Activated naive CD8-positive, alpha-beta T cell treated with anti-CD3 and anti-CD28 coated beads, Interleukin-2, amount 50 U/mL, for 16 hours (primary cell): ENCODE results near the gene BCAR3.
"Not testable (repeated sequence)": the region's sequence is repeated elsewhere in the genome, so short reads cannot be mapped to it uniquely, and the experiment has no call there.

Experiments used
- DNase-seq: peaks from one replicate; pipeline ENCODE4 v3.0.0-alpha.2; 2020; ENCODE audit warnings: low read depth, low spot score

The BCAR3 gene

GRCh38 chr1:93597709-93598108 lies 83.9 kb downstream of the BCAR3 start:
- no peak for DNase-seq

GRCh38 chr1:93596329-93597089 lies 85.1 kb downstream of the BCAR3 start:
- no peak for DNase-seq

GRCh38 chr1:93595743-93596142 lies 85.9 kb downstream of the BCAR3 start:
- DNase-seq = no peak

DNA sequence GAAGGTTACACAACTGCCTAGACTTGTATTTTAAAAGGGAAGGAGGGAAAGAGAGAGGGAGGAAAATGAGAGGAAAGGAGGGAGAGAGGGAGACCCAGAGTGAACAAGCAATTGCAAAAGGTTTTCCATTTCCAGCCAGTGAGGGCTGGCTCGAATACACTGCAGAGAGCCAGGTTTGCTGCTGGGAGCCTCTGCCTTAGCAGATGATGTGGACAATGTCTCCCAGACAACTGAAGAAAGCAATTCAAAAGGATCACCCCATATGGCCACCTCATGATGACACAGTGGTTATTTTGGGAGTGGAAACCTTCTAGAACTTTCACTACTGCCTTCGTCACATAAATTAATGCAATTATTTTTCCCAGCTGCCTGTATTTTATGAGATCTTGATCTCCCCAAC lies 86.4 kb downstream of the BCAR3 start:
- DNase-seq = no peak

DNA sequence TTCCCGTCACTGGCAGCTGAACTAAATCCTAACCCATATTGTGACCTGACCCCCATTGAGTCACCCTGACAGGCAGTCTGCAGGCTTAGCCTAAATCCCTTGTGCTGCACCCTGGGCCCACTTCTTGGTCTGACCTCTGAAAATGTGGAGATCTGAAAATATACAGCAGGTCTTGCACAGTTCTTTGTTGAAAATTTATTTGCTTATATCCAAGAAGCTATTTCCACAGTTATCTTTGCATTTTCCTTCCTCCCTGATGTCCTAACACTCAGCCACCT lies 87.1 kb downstream of the BCAR3 start:
- DNase-seq = no peak

DNA sequence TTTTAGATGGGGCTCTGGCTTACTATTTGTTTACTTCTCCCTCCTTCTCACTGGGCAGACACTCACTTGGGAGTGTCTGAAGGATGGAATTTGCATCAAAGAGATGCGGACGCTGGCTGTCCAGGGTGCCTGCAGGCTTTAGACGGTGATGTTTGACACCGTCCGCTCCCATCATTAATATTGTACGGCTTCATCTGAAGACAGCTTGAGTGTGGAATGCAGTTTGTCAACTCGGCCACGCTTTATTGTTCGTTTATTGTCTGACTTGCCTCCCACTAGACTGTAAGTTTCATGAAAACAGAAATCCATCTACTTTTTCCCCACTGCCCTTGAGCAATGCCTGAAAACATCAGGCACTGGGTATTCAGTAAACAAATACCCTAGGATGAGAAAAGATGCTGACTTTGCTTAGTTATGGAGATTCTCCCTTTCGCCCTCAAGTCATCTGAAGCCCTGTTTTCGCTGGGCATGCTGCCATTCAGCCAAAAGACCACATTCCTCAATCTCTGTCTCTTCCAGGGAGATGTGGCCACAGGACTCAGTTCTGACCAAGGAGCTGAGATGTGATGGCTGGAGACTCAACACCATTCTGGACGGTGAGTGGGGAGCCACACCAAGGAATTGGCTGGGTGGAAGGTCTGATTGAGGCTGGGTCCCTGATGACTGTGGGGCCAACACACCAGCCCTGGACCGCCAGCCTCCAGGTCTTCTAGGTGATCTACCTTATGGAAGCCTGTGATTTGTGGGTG lies 87.6 kb downstream of the BCAR3 start:
- no peak for DNase-seq

- DNase-seq = no peak
Measured at GRCh38 chr1:93592551-93592949, 89.1 kb downstream of the BCAR3 start.

DNA sequence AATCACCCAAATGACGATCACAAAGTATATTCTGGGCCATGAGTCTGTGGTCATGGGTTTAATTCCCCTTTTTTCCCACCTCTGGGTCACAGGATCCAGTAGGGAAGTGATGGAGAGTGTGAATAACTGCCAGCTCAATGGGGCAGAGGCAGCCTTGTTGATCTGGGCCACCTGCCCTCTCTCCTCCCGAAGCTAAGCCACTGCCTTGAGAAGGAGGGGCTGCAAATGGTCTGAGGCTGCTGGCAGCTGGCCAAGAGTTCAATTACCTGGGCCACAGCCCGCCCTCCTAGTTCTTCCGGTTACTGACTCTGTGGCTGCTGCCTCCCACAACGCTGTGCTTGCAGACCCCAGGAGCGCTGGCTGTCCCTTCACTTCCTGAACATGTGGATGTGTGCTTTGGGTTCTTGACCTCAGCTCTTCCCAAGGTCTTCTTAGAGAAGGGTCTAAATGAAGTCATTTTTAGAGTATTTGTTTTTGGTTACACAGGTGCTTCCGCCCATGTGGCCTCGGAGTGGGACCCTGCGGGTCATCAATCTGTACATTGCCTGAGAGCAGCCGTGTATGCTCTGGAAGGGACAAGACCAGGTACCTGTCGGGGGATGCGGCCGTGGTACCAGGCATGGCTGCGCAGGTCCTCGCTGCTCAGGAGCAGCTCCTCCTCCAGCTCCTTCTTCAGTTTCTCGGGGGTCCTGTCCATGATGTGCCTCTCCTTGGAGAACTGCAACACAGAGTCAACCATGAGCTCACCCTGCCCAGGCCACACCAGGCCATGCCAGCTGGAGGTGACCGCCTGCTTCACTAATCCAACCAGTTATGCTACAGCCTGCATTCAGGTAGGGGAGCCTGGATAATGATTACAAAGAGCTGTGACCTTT lies 89.7 kb downstream of the BCAR3 start:
- DNase-seq = no peak

DNA sequence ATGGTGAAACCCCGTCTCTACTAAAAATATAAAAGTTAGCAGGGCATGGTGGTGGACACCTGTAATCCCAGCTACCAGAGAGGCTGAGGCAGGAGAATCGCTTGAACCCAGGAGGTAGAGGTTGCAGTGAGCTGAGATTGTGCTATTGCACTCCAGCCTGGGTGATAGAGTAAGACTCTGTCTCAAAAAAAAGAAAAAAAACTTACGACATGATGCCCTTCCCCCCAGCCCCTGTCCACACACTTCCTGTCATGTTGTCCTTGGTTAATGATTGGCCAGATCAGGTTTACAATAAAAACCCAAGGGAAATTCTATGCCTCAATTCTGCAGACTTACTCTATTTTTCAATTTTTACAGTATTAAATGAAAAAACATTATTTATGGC lies 90.4 kb downstream of the BCAR3 start:
- not testable (repeated sequence) for DNase-seq

GRCh38 chr1:93588955-93589354 lies 92.7 kb downstream of the BCAR3 start:
- no peak for DNase-seq

DNA sequence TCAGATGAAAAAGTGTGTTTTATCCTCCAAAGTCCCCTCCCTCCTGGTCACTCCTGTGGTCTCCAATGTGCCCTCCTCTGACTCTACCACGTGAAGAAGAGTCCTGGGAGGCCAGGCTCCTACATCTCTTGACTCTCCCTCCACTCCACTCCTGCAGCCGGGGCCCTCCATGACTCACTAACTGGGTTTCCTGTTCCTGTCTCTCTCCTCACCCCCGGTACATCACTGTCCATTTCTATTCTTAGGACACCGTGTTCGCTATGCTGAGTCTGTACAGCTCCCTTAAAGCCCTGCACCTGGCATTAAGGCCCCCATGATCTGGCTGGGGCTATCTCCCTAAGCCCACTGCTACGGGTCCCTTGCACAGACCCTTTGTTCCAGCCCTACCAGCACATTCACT lies 93.4 kb downstream of the BCAR3 start:
- no peak for DNase-seq

DNA sequence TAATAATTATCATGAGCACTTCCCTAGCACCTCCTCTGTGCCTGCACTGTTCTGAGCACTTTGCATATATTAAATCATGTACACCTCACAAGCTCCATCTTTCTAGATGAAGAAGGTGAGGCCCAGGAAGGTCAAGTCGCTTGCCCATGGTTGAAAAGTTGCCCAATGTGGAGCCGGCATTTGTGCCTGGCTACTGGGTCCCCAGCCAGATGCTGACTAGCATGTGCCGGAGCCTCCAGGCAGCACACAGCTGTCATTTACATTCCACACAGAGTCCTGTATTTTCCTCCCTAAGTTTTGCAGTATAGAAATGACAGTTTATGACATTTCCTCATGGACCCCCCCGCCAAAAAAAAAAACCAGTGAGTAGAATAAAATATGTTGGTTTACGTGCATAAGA lies 94.3 kb downstream of the BCAR3 start:
- DNase-seq = no peak

- DNase-seq = no peak
Measured at GRCh38 chr1:93585059-93585966, 96.3 kb downstream of the BCAR3 start.

- DNase-seq = no peak
Measured at GRCh38 chr1:93584261-93585003, 97.2 kb downstream of the BCAR3 start.

DNA sequence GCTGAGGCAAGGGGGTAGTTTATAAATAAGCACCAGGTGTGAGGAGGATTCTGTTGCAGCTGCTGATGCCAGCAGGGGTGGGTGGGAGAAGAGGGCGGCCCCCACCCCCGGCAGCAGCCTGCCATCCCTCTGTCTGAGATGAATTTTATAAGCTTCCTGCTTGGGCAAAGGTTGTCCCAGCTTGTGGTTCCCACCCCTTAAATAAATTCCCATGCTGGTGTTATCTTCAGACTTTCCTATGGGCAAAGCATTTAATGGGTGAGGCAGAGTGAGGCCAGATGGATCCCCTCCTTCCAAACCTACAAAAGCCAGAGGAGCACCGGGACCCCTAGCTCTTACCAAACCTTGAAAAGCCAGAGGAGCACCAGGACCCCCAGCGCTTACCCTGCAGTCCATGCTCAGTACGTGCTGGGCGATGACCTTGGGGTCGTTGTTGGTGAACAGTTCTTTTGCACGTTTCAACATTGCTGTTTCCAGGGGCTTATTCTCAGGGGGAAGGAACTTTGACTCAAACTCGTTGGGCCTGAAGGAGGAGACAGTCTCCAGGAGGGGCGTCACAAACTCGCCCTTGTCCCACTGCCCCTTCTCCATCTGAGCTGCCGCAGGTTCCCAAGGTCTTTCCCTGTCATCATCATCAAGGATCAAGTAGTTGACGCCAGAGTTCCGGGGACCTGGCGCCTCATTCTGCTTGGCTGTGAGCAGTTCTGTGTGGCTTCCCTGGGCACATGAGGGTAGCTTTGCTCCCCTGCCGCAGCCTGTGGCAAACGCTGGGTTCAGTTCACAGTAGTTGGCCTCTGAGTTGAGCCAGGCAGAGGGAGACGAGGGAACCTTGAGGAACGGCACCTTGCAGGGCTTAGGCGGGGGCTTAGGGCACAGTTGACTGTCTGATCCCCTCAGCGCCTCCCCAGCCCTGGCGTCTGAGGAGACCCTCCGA lies 99.5 kb downstream of the BCAR3 start:
- DNase-seq = no peak

- DNase-seq = no peak
Measured at GRCh38 chr1:93579891-93580290, 101.7 kb downstream of the BCAR3 start.

DNA sequence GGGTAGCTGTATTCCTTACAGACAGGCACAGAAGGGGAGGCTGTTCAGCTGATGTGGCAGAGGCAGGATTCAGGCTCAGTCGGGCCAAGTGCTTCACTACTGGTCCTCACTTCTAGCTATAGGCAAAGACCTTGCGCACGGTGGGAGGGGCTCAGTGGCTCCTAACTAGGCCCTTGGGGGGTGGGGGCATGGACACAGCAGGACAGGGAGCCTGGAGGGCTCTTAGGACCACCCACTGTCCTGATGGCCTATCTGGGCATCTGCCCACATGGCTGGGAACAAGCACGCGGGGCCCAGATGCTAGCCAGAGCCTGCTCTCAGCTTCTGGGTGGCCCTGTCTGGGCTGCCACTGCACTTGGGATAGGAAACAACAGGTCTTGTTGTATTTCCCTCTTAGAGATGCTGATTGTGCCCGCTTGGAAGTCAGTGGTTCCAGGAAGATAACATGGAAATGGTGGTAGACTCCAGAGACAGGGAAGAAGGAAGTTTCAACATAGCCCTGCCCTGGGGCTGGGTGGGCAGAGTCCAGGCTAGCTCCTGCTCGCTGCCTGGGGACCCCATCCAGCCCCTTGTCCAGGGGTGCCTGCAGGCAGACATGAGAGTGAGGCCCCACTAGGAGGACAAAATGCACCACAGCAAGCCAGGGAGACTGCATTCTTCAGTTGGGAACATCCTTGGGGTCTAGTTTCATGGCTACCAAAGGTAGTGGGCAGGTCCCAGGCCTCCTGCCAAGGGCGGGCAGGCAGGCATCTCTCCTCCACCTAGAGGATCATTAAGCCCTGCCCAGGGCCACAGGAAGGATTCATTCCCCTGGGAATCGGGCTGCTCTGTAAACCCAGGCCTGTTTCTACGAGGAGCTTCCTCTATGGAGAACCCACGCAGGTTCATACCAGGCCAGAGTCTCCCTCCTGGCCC lies 102.5 kb downstream of the BCAR3 start:
- no peak for DNase-seq

- DNase-seq = no peak
Measured at GRCh38 chr1:93578433-93578830, 103.2 kb downstream of the BCAR3 start.
